Stimulated activated CD4-positive, alpha-beta T cell treated with anti-CD3 and anti-CD28 coated beads, Interleukin-4, amount 100 ng/mL, for 4 hours (primary cell): ENCODE results near the gene ENTR1.
"Not testable (repeated sequence)": the region's sequence is repeated elsewhere in the genome, so short reads cannot be mapped to it uniquely, and the experiment has no call there.

Source experiments
- DNase-seq, 2 experiments: peaks; one replicate each; pipeline ENCODE4 v3.0.0-alpha.2; 2020

ENTR1 gene

GRCh38 chr9:136437839-136438547 lies 27.6 kb upstream of the ENTR1 start:
- no peak for DNase-seq

GRCh38 chr9:136437430-136437829 lies 27.0 kb upstream of the ENTR1 start:
- no peak for DNase-seq

GRCh38 chr9:136436055-136436634 lies 25.7 kb upstream of the ENTR1 start:
- DNase-seq: no peak

- no peak for DNase-seq
These were observed 24.3 kb upstream of the ENTR1 start for GRCh38 chr9:136434580-136435169.

GRCh38 chr9:136433849-136434579 lies 23.6 kb upstream of the ENTR1 start:
- no peak for DNase-seq

- no peak for DNase-seq
These were observed 22.8 kb upstream of the ENTR1 start for GRCh38 chr9:136433043-136433715.

GRCh38 chr9:136432591-136432990 lies 22.2 kb upstream of the ENTR1 start:
- DNase-seq: no peak

- DNase-seq: no peak
These were observed 21.5 kb upstream of the ENTR1 start for GRCh38 chr9:136431782-136432350.

GRCh38 chr9:136430588-136431234 lies 20.3 kb upstream of the ENTR1 start:
- DNase-seq: no peak

- no peak for DNase-seq
These were observed 19.5 kb upstream of the ENTR1 start for GRCh38 chr9:136429683-136430491.

- no peak for DNase-seq
These were observed 18.7 kb upstream of the ENTR1 start for GRCh38 chr9:136429075-136429628.

GRCh38 chr9:136426787-136427186 lies 16.4 kb upstream of the ENTR1 start:
- no peak for DNase-seq

- not testable (repeated sequence) for DNase-seq
These were observed 15.0 kb upstream of the ENTR1 start for GRCh38 chr9:136425367-136425766.

GRCh38 chr9:136424750-136425362 lies 14.4 kb upstream of the ENTR1 start:
- no peak for DNase-seq

GRCh38 chr9:136423432-136424146 lies 13.2 kb upstream of the ENTR1 start:
- DNase-seq: no peak

- DNase-seq: no peak
These were observed 12.5 kb upstream of the ENTR1 start for GRCh38 chr9:136422876-136423275.

- no peak for DNase-seq
These were observed 11.4 kb upstream of the ENTR1 start for GRCh38 chr9:136421791-136422190.

- no peak for DNase-seq
These were observed 8.6 kb upstream of the ENTR1 start for GRCh38 chr9:136419092-136419420.

- no peak for DNase-seq
These were observed 8.0 kb upstream of the ENTR1 start for GRCh38 chr9:136418182-136419091.
